DMS53 treated with DMSO at 0.1 percent for 48 hours (cell line): ENCODE data around the gene GALNT18.

Experiments
- DNase-seq: peaks from one replicate; lab custom pipeline; 2025; ENCODE audit not compliant: unreplicated experiment; lab: John Stamatoyannopoulos, UW

Gene GALNT18

GRCh38 chr11:11588891-11589290 lies 32.9 kb downstream of the GALNT18 start:
- no peak for DNase-seq

- no peak for DNase-seq
Measured at GRCh38 chr11:11588243-11588642, 33.6 kb downstream of the GALNT18 start.

GRCh38 chr11:11587122-11587521 lies 34.7 kb downstream of the GALNT18 start:
- no peak for DNase-seq

GRCh38 chr11:11586465-11586864 lies 35.3 kb downstream of the GALNT18 start:
- DNase-seq = no peak

GRCh38 chr11:11584937-11585336 lies 36.9 kb downstream of the GALNT18 start:
- DNase-seq = no peak

GRCh38 chr11:11584530-11584810 lies 37.3 kb downstream of the GALNT18 start:
- peak; percentile 78 for DNase-seq

GRCh38 chr11:11583801-11584529 lies 37.8 kb downstream of the GALNT18 start:
- no peak for DNase-seq

GRCh38 chr11:11582011-11582701 lies 39.6 kb downstream of the GALNT18 start:
- DNase-seq = no peak

GRCh38 chr11:11581481-11581880 lies 40.3 kb downstream of the GALNT18 start:
- DNase-seq = no peak

- no peak for DNase-seq
Measured at GRCh38 chr11:11580841-11581411, 40.9 kb downstream of the GALNT18 start.

- DNase-seq = no peak
Measured at GRCh38 chr11:11580012-11580411, 41.8 kb downstream of the GALNT18 start.

GRCh38 chr11:11579012-11579988 lies 42.5 kb downstream of the GALNT18 start:
- DNase-seq = no peak

- no peak for DNase-seq
Measured at GRCh38 chr11:11577932-11578911, 43.6 kb downstream of the GALNT18 start.

- no peak for DNase-seq
Measured at GRCh38 chr11:11577251-11577855, 44.5 kb downstream of the GALNT18 start.

GRCh38 chr11:11574373-11575287 lies 47.2 kb downstream of the GALNT18 start:
- no peak for DNase-seq

GRCh38 chr11:11572386-11572785 lies 49.4 kb downstream of the GALNT18 start:
- no peak for DNase-seq

- no peak for DNase-seq
Measured at GRCh38 chr11:11571893-11572292, 49.9 kb downstream of the GALNT18 start.

- DNase-seq = no peak
Measured at GRCh38 chr11:11570823-11571222, 51.0 kb downstream of the GALNT18 start.
